Measurements from ENCODE around the gene S1PR4. TPM values are rescaled to one million over a fixed set of nuclear protein-coding genes. Genes with fewer than 3 reads are reported as not detected.

The S1PR4 gene
- total and polyA plus RNA-seq, 2 of the 13 experiments (the other 11 are each of a cell fraction or from before 2014, with no cell fraction given) = 0.07 to 0.09 TPM

GRCh38 chr19:3186160-3186688 is 7.7 kb downstream of the S1PR4 start (continued):
- no peak for TF ChIP-seq ZNF609 (CRISPR knock-in tag; IDR thresholded peaks at IDR 0.05; ENCODE audit: borderline replicate concordance)
- TF ChIP-seq, protein P1, sequence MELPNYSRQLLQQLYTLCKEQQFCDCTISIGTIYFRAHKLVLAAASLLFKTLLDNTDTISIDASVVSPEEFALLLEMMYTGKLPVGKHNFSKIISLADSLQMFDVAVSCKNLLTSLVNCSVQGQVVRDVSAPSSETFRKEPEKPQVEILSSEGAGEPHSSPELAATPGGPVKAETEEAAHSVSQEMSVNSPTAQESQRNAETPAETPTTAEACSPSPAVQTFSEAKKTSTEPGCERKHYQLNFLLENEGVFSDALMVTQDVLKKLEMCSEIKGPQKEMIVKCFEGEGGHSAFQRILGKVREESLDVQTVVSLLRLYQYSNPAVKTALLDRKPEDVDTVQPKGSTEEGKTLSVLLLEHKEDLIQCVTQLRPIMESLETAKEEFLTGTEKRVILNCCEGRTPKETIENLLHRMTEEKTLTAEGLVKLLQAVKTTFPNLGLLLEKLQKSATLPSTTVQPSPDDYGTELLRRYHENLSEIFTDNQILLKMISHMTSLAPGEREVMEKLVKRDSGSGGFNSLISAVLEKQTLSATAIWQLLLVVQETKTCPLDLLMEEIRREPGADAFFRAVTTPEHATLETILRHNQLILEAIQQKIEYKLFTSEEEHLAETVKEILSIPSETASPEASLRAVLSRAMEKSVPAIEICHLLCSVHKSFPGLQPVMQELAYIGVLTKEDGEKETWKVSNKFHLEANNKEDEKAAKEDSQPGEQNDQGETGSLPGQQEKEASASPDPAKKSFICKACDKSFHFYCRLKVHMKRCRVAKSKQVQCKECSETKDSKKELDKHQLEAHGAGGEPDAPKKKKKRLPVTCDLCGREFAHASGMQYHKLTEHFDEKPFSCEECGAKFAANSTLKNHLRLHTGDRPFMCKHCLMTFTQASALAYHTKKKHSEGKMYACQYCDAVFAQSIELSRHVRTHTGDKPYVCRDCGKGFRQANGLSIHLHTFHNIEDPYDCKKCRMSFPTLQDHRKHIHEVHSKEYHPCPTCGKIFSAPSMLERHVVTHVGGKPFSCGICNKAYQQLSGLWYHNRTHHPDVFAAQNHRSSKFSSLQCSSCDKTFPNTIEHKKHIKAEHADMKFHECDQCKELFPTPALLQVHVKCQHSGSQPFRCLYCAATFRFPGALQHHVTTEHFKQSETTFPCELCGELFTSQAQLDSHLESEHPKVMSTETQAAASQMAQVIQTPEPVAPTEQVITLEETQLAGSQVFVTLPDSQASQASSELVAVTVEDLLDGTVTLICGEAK (IDR thresholded peaks at IDR 0.05) = no peak
- TF ChIP-seq, protein P1 (CRISPR knock-in tag; IDR thresholded peaks at IDR 0.05) = 0 out of 2 replicates have a peak, but pooled peaks have one; percentile 33
- no peak for TF ChIP-seq MYNN (CRISPR knock-in tag; IDR thresholded peaks at IDR 0.05; ENCODE audit: low read depth)
- TF ChIP-seq, protein P2, sequence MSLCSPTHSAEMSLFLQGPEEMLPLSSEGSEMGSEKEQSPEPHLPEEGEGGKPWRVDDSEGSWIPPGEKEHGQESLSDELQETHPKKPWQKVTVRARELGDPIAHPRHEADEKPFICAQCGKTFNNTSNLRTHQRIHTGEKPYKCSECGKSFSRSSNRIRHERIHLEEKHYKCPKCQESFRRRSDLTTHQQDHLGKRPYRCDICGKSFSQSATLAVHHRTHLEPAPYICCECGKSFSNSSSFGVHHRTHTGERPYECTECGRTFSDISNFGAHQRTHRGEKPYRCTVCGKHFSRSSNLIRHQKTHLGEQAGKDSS (CRISPR knock-in tag; IDR thresholded peaks at IDR 0.05; ENCODE audit: borderline replicate concordance, low read depth) = no peak
- TF ChIP-seq SNAPC4 (CRISPR knock-in tag; IDR thresholded peaks at IDR 0.05) = no peak
- 0 out of 2 replicates have a peak, but pooled peaks have one; percentile 6 for TF ChIP-seq KDM2A (CRISPR knock-in tag; IDR thresholded peaks at IDR 0.05; ENCODE audit: borderline replicate concordance, low read depth)

Data from HepG2 (cell line).